Activated CD4-positive, alpha-beta T cell treated with anti-CD3 and anti-CD28 coated beads for 36 hours (primary cell): ENCODE measurements around the gene NUP42. TPM values are rescaled to one million over a fixed set of nuclear protein-coding genes. Genes with fewer than 3 reads are reported as not detected.
"Not testable (repeated sequence)": the region's sequence is repeated elsewhere in the genome, so short reads cannot be mapped to it uniquely, and the experiment has no call there.

ENCODE experiments used
- ATAC-seq: fragments of 200-7000 bp; cut with Tn5 transposase; one replicate; pipeline ENCODE4 v1.10.0; 2021; ENCODE audit warnings: mild to moderate bottlenecking, moderate library complexity
- CTCF ChIA-PET: fragments of 350-600 bp; sonication (Branson Sonifier 250); formaldehyde crosslinking; loops from one replicate; lab custom pipeline; 2021; ENCODE audit warnings: antibody characterized with exemption; lab: Charles Lee
- POLR2A ChIA-PET: fragments of 350-600 bp; sonication (Branson Sonifier 250); formaldehyde crosslinking; loops from one replicate; lab custom pipeline; 2021; ENCODE audit warnings: antibody characterized with exemption, inconsistent platforms; lab: Charles Lee
- DNase-seq: peaks from one replicate; pipeline ENCODE4 v3.0.0-alpha.2; 2020
- H3K27ac Mint-ChIP-seq: one replicate; pipeline ENCODE4 v1.8.0; 2021; ENCODE audit warnings: mixed read lengths
- H3K27me3 Mint-ChIP-seq: one replicate; pipeline ENCODE4 v1.8.0; 2021; ENCODE audit warnings: mixed read lengths
- H3K36me3 Mint-ChIP-seq: one replicate; pipeline ENCODE4 v1.8.0; 2021; ENCODE audit warnings: low read depth, mixed read lengths
- H3K4me1 Mint-ChIP-seq: one replicate; pipeline ENCODE4 v1.8.0; 2021; ENCODE audit warnings: mixed read lengths
- H3K4me3 Mint-ChIP-seq: one replicate; pipeline ENCODE4 v1.8.0; 2021; ENCODE audit warnings: mild to moderate bottlenecking, moderate library complexity, mixed read lengths
- H3K9me3 Mint-ChIP-seq: one replicate; pipeline ENCODE4 v1.8.0; 2021; ENCODE audit warnings: low read depth, mixed read lengths
- intact Hi-C, 2 experiments: fragments of 100-400 bp; cut with DNase I in 1 of 2; cut with micrococcal nuclease in 1 of 2; formaldehyde crosslinking; loops; one replicate each; pipeline versions ENCODE4 v1.14.2 to v1.15.1; 2022 to 2024; cut with DNase I, micrococcal nuclease
- total RNA-seq, 2 experiments: library from RNA; stranded (reverse); gene quantifications; one replicate each; pipeline ENCODE4 v1.2.3, GENCODE V29; 2021

Gene NUP42
- total RNA-seq, 2 experiments from 2014 or later, result 32.3 to 44.8 TPM

- no peaks in the 10 kb centered on the region for H3K9me3 Mint-ChIP-seq
- H3K27ac Mint-ChIP-seq, result no peak overlapping the region
- no peaks in the 10 kb centered on the region for H3K36me3 Mint-ChIP-seq
- no peaks in the 10 kb centered on the region for H3K4me1 Mint-ChIP-seq
- POLR2A ChIA-PET, result no interaction called here
- H3K4me3 Mint-ChIP-seq, result no peak overlapping the region
- peaks cover 4% of the 10 kb centered on the region for H3K27me3 Mint-ChIP-seq
- ATAC-seq (no peak), DNase-seq (no peak)
- intact Hi-C loops, result no loop called here
- CTCF ChIA-PET, result interaction anchor here (0.7 to 1.1 kb wide), 3 partner anchors 15 to 1695 kb away, joined by 3 read pairs; no protein-coding TSS in a partner anchor
These were observed 32.6 kb downstream of the NUP42 start for GRCh38 chr7:23214423-23214822.

- intact Hi-C loops, result no loop called here
- Mint-ChIP-seq H3K4me1 (no peaks in the 10 kb centered on the region), H3K27me3 (peaks cover 4% of the 10 kb centered on the region), H3K36me3 (no peaks in the 10 kb centered on the region), H3K9me3 (no peaks in the 10 kb centered on the region), H3K27ac (no peak overlapping the region), H3K4me3 (no peak overlapping the region)
- POLR2A ChIA-PET, result interaction anchor here (0.6 kb wide), 1 partner anchor 368 kb away, joined by 3 read pairs; no protein-coding TSS in a partner anchor
- CTCF ChIA-PET, result interaction anchor here (0.7 to 1.1 kb wide), 3 partner anchors 16 to 1695 kb away, joined by 3 read pairs; no protein-coding TSS in a partner anchor
- no peak for DNase-seq
- ATAC-seq, result no peak
These were observed 33.1 kb downstream of the NUP42 start for GRCh38 chr7:23214938-23215337.

GRCh38 chr7:23216021-23216420, 34.2 kb downstream of the NUP42 start:
- CTCF ChIA-PET, result no interaction called here
- no peak overlapping the region for H3K4me3 Mint-ChIP-seq
- intact Hi-C loops, result no loop called here
- no peaks in the 10 kb centered on the region for H3K36me3 Mint-ChIP-seq
- ATAC-seq (no peak), DNase-seq (no peak)
- H3K27me3 Mint-ChIP-seq, result peaks cover 5% of the 10 kb centered on the region
- H3K9me3 Mint-ChIP-seq, result no peaks in the 10 kb centered on the region
- H3K27ac Mint-ChIP-seq, result no peak overlapping the region
- POLR2A ChIA-PET, result no interaction called here
- no peaks in the 10 kb centered on the region for H3K4me1 Mint-ChIP-seq

GRCh38 chr7:23218196-23218595, 36.3 kb downstream of the NUP42 start:
- no peaks in the 10 kb centered on the region for H3K4me1 Mint-ChIP-seq
- H3K9me3 Mint-ChIP-seq, result no peaks in the 10 kb centered on the region
- no peak overlapping the region for H3K4me3 Mint-ChIP-seq
- ChIA-PET CTCF (no interaction called here), POLR2A (no interaction called here)
- no peak for ATAC-seq
- H3K36me3 Mint-ChIP-seq, result no peaks in the 10 kb centered on the region
- peaks cover 6% of the 10 kb centered on the region for H3K27me3 Mint-ChIP-seq
- DNase-seq, result no peak
- H3K27ac Mint-ChIP-seq, result no peak overlapping the region
- intact Hi-C loops, result no loop called here

- DNase-seq, result no peak
- no peak overlapping the region for H3K27ac Mint-ChIP-seq
- H3K4me1 Mint-ChIP-seq, result no peaks in the 10 kb centered on the region
- H3K9me3 Mint-ChIP-seq, result no peaks in the 10 kb centered on the region
- intact Hi-C loops, result no loop called here
- H3K27me3 Mint-ChIP-seq, result peaks cover 7% of the 10 kb centered on the region
- ChIA-PET CTCF (interaction anchor here (0.6 kb wide), 1 partner anchor 1996 kb away, joined by 3 read pairs; no protein-coding TSS in a partner anchor), POLR2A (no interaction called here)
- H3K4me3 Mint-ChIP-seq, result no peak overlapping the region
- no peak for ATAC-seq
- H3K36me3 Mint-ChIP-seq, result no peaks in the 10 kb centered on the region
These were observed 39.0 kb downstream of the NUP42 start for GRCh38 chr7:23220690-23221305.

- Mint-ChIP-seq H3K9me3 (no peaks in the 10 kb centered on the region), H3K36me3 (no peaks in the 10 kb centered on the region), H3K27ac (no peak overlapping the region), H3K4me1 (no peaks in the 10 kb centered on the region), H3K27me3 (peaks cover 7% of the 10 kb centered on the region), H3K4me3 (no peak overlapping the region)
- ATAC-seq (no peak), DNase-seq (no peak)
- intact Hi-C loops, result no loop called here
- ChIA-PET CTCF (no interaction called here), POLR2A (no interaction called here)
These were observed 40.7 kb downstream of the NUP42 start for GRCh38 chr7:23222439-23223030.

GRCh38 chr7:23224364-23224763, 42.5 kb downstream of the NUP42 start:
- intact Hi-C loops, H3K9me3 Mint-ChIP-seq, H3K4me3 Mint-ChIP-seq, H3K36me3 Mint-ChIP-seq, H3K27ac Mint-ChIP-seq, H3K4me1 Mint-ChIP-seq, ATAC-seq, POLR2A ChIA-PET, DNase-seq, H3K27me3 Mint-ChIP-seq: not testable (repeated sequence)
- CTCF ChIA-PET, result interaction anchor here (1.0 kb wide), 1 partner anchor 138 kb away, joined by 4 read pairs; no protein-coding TSS in a partner anchor

GRCh38 chr7:23226844-23227450, 45.1 kb downstream of the NUP42 start:
- Mint-ChIP-seq H3K9me3 (no peaks in the 10 kb centered on the region), H3K36me3 (no peaks in the 10 kb centered on the region), H3K4me3 (no peak overlapping the region), H3K27me3 (peaks cover 4% of the 10 kb centered on the region), H3K27ac (no peak overlapping the region), H3K4me1 (no peaks in the 10 kb centered on the region)
- ChIA-PET CTCF (interaction anchor here (0.7 to 1.7 kb wide), 6 partner anchors 9 to 343 kb away, joined by 3 to 7 read pairs (median 3); no protein-coding TSS in a partner anchor), POLR2A (interaction anchor here (0.6 kb wide), 1 partner anchor 72 kb away, joined by 3 read pairs; the partner anchor contains the start of gene MALSU1)
- ATAC-seq, result no peak
- intact Hi-C loops, result no loop called here
- no peak for DNase-seq

GRCh38 chr7:23228412-23228811, 46.6 kb downstream of the NUP42 start:
- Mint-ChIP-seq H3K27ac (no peak overlapping the region), H3K9me3 (no peaks in the 10 kb centered on the region), H3K4me1 (no peaks in the 10 kb centered on the region), H3K27me3 (peaks cover 2% of the 10 kb centered on the region), H3K4me3 (no peak overlapping the region), H3K36me3 (no peaks in the 10 kb centered on the region)
- ATAC-seq (no peak), DNase-seq (no peak)
- CTCF ChIA-PET, result interaction anchor here (1.2 to 1.8 kb wide), 2 partner anchors 13 to 29 kb away, joined by 3 to 4 read pairs; no protein-coding TSS in a partner anchor
- POLR2A ChIA-PET, result no interaction called here
- intact Hi-C loops, result no loop called here

GRCh38 chr7:23230641-23231101, 48.8 kb downstream of the NUP42 start:
- H3K27ac Mint-ChIP-seq, result no peak overlapping the region
- no peak for ATAC-seq
- no peaks in the 10 kb centered on the region for H3K27me3 Mint-ChIP-seq
- no peaks in the 10 kb centered on the region for H3K36me3 Mint-ChIP-seq
- CTCF ChIA-PET, result interaction anchor here (0.6 kb wide), 1 partner anchor 419 kb away, joined by 3 read pairs; no protein-coding TSS in a partner anchor
- no peak overlapping the region for H3K4me3 Mint-ChIP-seq
- POLR2A ChIA-PET, result no interaction called here
- no peak for DNase-seq
- H3K9me3 Mint-ChIP-seq, result no peaks in the 10 kb centered on the region
- H3K4me1 Mint-ChIP-seq, result no peaks in the 10 kb centered on the region
- intact Hi-C loops, result no loop called here

GRCh38 chr7:23232966-23233365, 51.1 kb downstream of the NUP42 start:
- no peaks in the 10 kb centered on the region for H3K4me1 Mint-ChIP-seq
- no peaks in the 10 kb centered on the region for H3K36me3 Mint-ChIP-seq
- no peak overlapping the region for H3K4me3 Mint-ChIP-seq
- CTCF ChIA-PET, result interaction anchor here (0.6 kb wide), 1 partner anchor 196 kb away, joined by 3 read pairs; no protein-coding TSS in a partner anchor
- no peak overlapping the region for H3K27ac Mint-ChIP-seq
- no peaks in the 10 kb centered on the region for H3K9me3 Mint-ChIP-seq
- H3K27me3 Mint-ChIP-seq, result no peaks in the 10 kb centered on the region
- intact Hi-C loops, result no loop called here
- DNase-seq (no peak), ATAC-seq (no peak)
- POLR2A ChIA-PET, result no interaction called here
